Stimulated activated CD4-positive, alpha-beta T cell treated with anti-CD3 and anti-CD28 coated beads, Interleukin-2, amount 100 ng/mL, for 48 hours (primary cell): ENCODE measurements around the gene DBNL.

ENCODE experiments used
- DNase-seq, 2 donors: peaks; one replicate each; pipeline ENCODE4 v3.0.0-alpha.2; 2020

The DBNL gene

GRCh38 chr7:44101303-44101965 is 56.9 kb downstream of the DBNL start:
- DNase-seq, result no peak

- DNase-seq, result no peak
Measured at GRCh38 chr7:44101966-44102845, 57.7 kb downstream of the DBNL start.

- DNase-seq, result no peak
Measured at GRCh38 chr7:44102846-44103565, 58.5 kb downstream of the DBNL start.

- DNase-seq, result no peak
Measured at GRCh38 chr7:44103566-44103922, 59.0 kb downstream of the DBNL start.

- no peak for DNase-seq
Measured at GRCh38 chr7:44103923-44104859, 59.7 kb downstream of the DBNL start, which contains the start of gene AEBP1. AEBP1 (plus strand) TSS chr7:44104345; CDS start chr7:44104666, 321 bp downstream.

- no peak for DNase-seq
Measured at GRCh38 chr7:44104860-44105771, 60.6 kb downstream of the DBNL start.

GRCh38 chr7:44105832-44106231 is 61.3 kb downstream of the DBNL start:
- DNase-seq, result no peak

GRCh38 chr7:44106311-44107065 is 62.0 kb downstream of the DBNL start:
- no peak for DNase-seq

GRCh38 chr7:44107116-44107960 is 62.8 kb downstream of the DBNL start:
- DNase-seq, result no peak

- no peak for DNase-seq
Measured at GRCh38 chr7:44107961-44108767, 63.7 kb downstream of the DBNL start.

GRCh38 chr7:44108768-44109750 is 64.6 kb downstream of the DBNL start:
- DNase-seq, result no peak

GRCh38 chr7:44109991-44110390 is 65.5 kb downstream of the DBNL start:
- no peak for DNase-seq

GRCh38 chr7:44110719-44111635 is 66.5 kb downstream of the DBNL start:
- no peak for DNase-seq
